GM12878 (cell line): ENCODE measurements around the gene TMEM181. TPM values are rescaled to one million over a fixed set of nuclear protein-coding genes. Genes with fewer than 3 reads are reported as not detected.

Source experiments
- ATAC-seq: fragments of 200-7000 bp; cut with Tn5 transposase; 3 replicates; pipeline ENCODE4 v1.9.1; 2020; ENCODE audit warnings: mild to moderate bottlenecking, moderate library complexity
- BruUV-seq: library from RNA; stranded (reverse); fragments of 400-500 nt; replicated peaks from 2 replicates; lab custom pipeline; 2021; lab: Mats Ljungman, UMichigan
- CTCF ChIA-PET: fragments of 300-600 bp; sonication (Branson Sonifier 250); formaldehyde crosslinking; extraction: SDS; loops from one replicate; lab custom pipeline; 2021; ENCODE audit warnings: inconsistent platforms; lab: Yijun Ruan, JAX
- POLR2A ChIA-PET: fragments of 350-600 bp; formaldehyde crosslinking; extraction: SDS; loops from one replicate; lab custom pipeline; 2021; ENCODE audit warnings: inconsistent platforms; lab: Charles Lee
- RAD21 ChIA-PET: fragments of 300-600 bp; sonication (Branson Sonifier 250); formaldehyde crosslinking; loops from one replicate; lab custom pipeline; 2023; ENCODE audit warnings: antibody characterized with exemption; ENCODE audit not compliant: unreplicated experiment; lab: Charles Lee
- SMC1A ChIA-PET: fragments of 300-600 bp; sonication (Branson Sonifier 250); formaldehyde crosslinking; loops from one replicate; lab custom pipeline; 2023; ENCODE audit not compliant: unreplicated experiment, uncharacterized antibody; lab: Charles Lee
- DNase-seq: peaks from one replicate; pipeline ENCODE4 v3.0.0-alpha.2; 2011; ENCODE audit warnings: low read depth, low spot score
- FAIRE-seq: peaks from 3 replicates; lab custom pipeline; 2011; peaks lifted over from hg19 to GRCh38; lab: Jason Lieb, UNC
- H2AFZ ChIP-seq: 2 replicates; pipeline ENCODE4 v1.6.0; 2011; ENCODE audit warnings: low read depth, low read length, control low read depth; ENCODE audit not compliant: control insufficient read depth
- H3K27ac ChIP-seq: 2 replicates; pipeline ENCODE4 v1.5.1; 2011; ENCODE audit warnings: control low read depth; ENCODE audit not compliant: control insufficient read depth, insufficient read depth
- H3K27me3 ChIP-seq, 2 experiments: replicated peaks in 1 of 2; 2 replicates each; pipeline versions ENCODE4 v1.6.0 to v1.6.1; 2011; ENCODE audit warnings: low read length in 1 of 2; ENCODE audit not compliant: control insufficient read depth in 2 of 2, insufficient read depth in 2 of 2
- H3K36me3 ChIP-seq, 2 experiments: 2 replicates each; pipeline ENCODE4 v1.5.1; 2011; ENCODE audit warnings: low read length in 1 of 2; ENCODE audit not compliant: control insufficient read depth in 2 of 2, insufficient read depth in 2 of 2
- H3K4me1 ChIP-seq: 2 replicates; pipeline ENCODE4 v1.6.1; 2011; ENCODE audit warnings: mild to moderate bottlenecking, low read length, moderate library complexity, mixed read lengths; ENCODE audit not compliant: control insufficient read depth, insufficient read depth
- H3K4me2 ChIP-seq: 2 replicates; pipeline ENCODE4 v1.6.0; 2011; ENCODE audit warnings: control low read depth; ENCODE audit not compliant: control insufficient read depth, insufficient read depth
- H3K4me3 ChIP-seq: fragments of 200-600 bp; sonication (generic); 2 replicates; pipeline ENCODE4 v1.5.1; 2016
- H3K79me2 ChIP-seq: 2 replicates; pipeline ENCODE4 v1.6.0; 2011; ENCODE audit warnings: low read length; ENCODE audit not compliant: control insufficient read depth, insufficient read depth
- H3K9ac ChIP-seq: 2 replicates; pipeline ENCODE4 v1.8.0; 2011; ENCODE audit warnings: low read length, control low read depth, mixed read lengths; ENCODE audit not compliant: control insufficient read depth, insufficient read depth
- H3K9me3 ChIP-seq: replicated peaks from 3 replicates; pipeline ENCODE4 v1.5.1; 2011; ENCODE audit warnings: mild to moderate bottlenecking, low read length; ENCODE audit not compliant: control insufficient read depth, insufficient read depth
- H4K20me1 ChIP-seq: 2 replicates; pipeline ENCODE4 v1.6.0; 2011; ENCODE audit not compliant: control insufficient read depth, insufficient read depth
- ATF3 ChIP-seq: IDR thresholded peaks from 2 replicates; pipeline ENCODE4 v1.6.1; 2011; ENCODE audit warnings: low read depth, mild to moderate bottlenecking, low read length, moderate library complexity, borderline replicate concordance; ENCODE audit errors: extremely low read depth
- CHD2 ChIP-seq: IDR thresholded peaks from 2 replicates; pipeline ENCODE4 v1.6.1; 2011; ENCODE audit warnings: low read depth, low read length, improper control_type of control experiment, borderline replicate concordance
- E2F8 ChIP-seq: fragments of 450-650 bp; IDR thresholded peaks from 2 replicates; pipeline ENCODE4 v1.6.1; 2018; ENCODE audit warnings: mild to moderate bottlenecking, low read depth, moderate library complexity; ENCODE audit not compliant: partially characterized antibody
- FOXK2 ChIP-seq: fragments of 450-650 bp; IDR thresholded peaks from 2 replicates; pipeline ENCODE4 v1.6.1; 2017; ENCODE audit warnings: mild to moderate bottlenecking, moderate library complexity
- KAT2A ChIP-seq: conservative IDR thresholded peaks from 2 replicates; pipeline ENCODE4 v1.6.1; 2011; ENCODE audit warnings: low read depth, low read length; ENCODE audit not compliant: control insufficient read depth
- KLF5 ChIP-seq: fragments of 450-650 bp; IDR thresholded peaks from 2 replicates; pipeline ENCODE4 v1.6.1; 2014; ENCODE audit warnings: mild to moderate bottlenecking; ENCODE audit not compliant: partially characterized antibody
- NFXL1 ChIP-seq: fragments of 450-650 bp; IDR thresholded peaks from 2 replicates; pipeline ENCODE4 v1.6.1; 2017; ENCODE audit warnings: antibody characterized with exemption, mild to moderate bottlenecking, borderline replicate concordance
- NFYB ChIP-seq: IDR thresholded peaks from 2 replicates; pipeline ENCODE4 v1.6.1; 2011; ENCODE audit warnings: low read depth, mild to moderate bottlenecking, low read length, improper control_type of control experiment, moderate library complexity; ENCODE audit not compliant: insufficient read depth
- POLR2A ChIP-seq: IDR thresholded peaks from 2 replicates; pipeline ENCODE4 v1.6.1; 2011; ENCODE audit warnings: low read depth, mild to moderate bottlenecking, low read length
- POLR2AphosphoS2 ChIP-seq: IDR thresholded peaks from 2 replicates; pipeline ENCODE4 v1.6.1; 2011; ENCODE audit warnings: low read depth, mild to moderate bottlenecking, low read length, improper control_type of control experiment, moderate library complexity
- RBBP5 ChIP-seq: fragments of 200-600 bp; sonication (generic); conservative IDR thresholded peaks from 2 replicates; pipeline ENCODE4 v1.6.1; 2016
- SPI1 ChIP-seq: IDR thresholded peaks from 2 replicates; pipeline ENCODE4 v1.6.1; 2011; ENCODE audit warnings: low read depth, mild to moderate bottlenecking, low read length, moderate library complexity, borderline replicate concordance; ENCODE audit not compliant: insufficient read depth
- ZNF592 ChIP-seq: fragments of 450-650 bp; IDR thresholded peaks from 2 replicates; pipeline ENCODE4 v1.6.1; 2017; ENCODE audit warnings: mild to moderate bottlenecking, moderate library complexity
- WGBS: methylation state at CpG from one replicate; pipeline ENCODE4 v1.1.6; 2016; ENCODE audit warnings: low lambda C conversion rate; ENCODE audit not compliant: insufficient replicate concordance, insufficient coverage; ENCODE audit errors: missing lambda C conversion rate; 5-methylcytosine and 5-hydroxymethylcytosine counted together
- in situ Hi-C: fragments of 300-500 bp; cut with MboI; formaldehyde crosslinking; loops from 9 replicates; pipeline ENCODE4 v1.14.3; 2018; ENCODE audit warnings: mixed read lengths
- intact Hi-C: fragments of 100-400 bp; cut with micrococcal nuclease; formaldehyde crosslinking; loops from one replicate; pipeline ENCODE4 v1.14.2; 2022; ENCODE audit not compliant: unreplicated experiment
- polyA plus RNA-seq, 11 experiments: library from polyadenylated mRNA; depleted of rRNA in 4 of 11; unstranded in 6 of 11; stranded (reverse) in 5 of 11; fragments of >200 nt; fragmentation: Nextera tagmentation in 4 of 11; fragmentation: Illumina TruSeq in 1 of 11; extraction: Ambion mirVana in 4 of 11; extraction: Trizol in 1 of 11; gene quantifications; 1 replicate in 1 of 11; 2 replicates in 10 of 11; pipeline versions ENCODE4 v1.2.1 to v1.2.3, GENCODE V29; 2011 to 2016; ENCODE audit warnings: inconsistent platforms in 2 of 11, missing spikeins in 2 of 11, low read depth in 1 of 11
- total RNA-seq, 4 experiments: library from RNA; depleted of rRNA in 3 of 4; stranded (reverse); fragments of >200 nt in 3 of 4; fragmentation: Illumina TruSeq in 1 of 4; extraction: Trizol in 1 of 4; gene quantifications; 2 replicates each; pipeline versions ENCODE4 v1.2.1 to v1.2.3, GENCODE V29; 2013 to 2021

The TMEM181 gene
- total and polyA plus RNA-seq, 10 of the 15 experiments (the other 5 are each of a cell fraction or from before 2014, with no cell fraction given): 1.5 to 7.9 (median 5.2) TPM

- no peak for DNase-seq
- ChIA-PET RAD21 (interaction anchor here (0.6 kb wide), 1 partner anchor 271 kb away, joined by 3 read pairs; no protein-coding TSS in a partner anchor), POLR2A (interaction anchor here (0.7 to 0.8 kb wide), 2 partner anchors 8 to 10 kb away, joined by 3 to 4 read pairs; no protein-coding TSS in a partner anchor), SMC1A (no interaction called here), CTCF (interaction anchor here (0.6 kb wide), 1 partner anchor 424 kb away, joined by 3 read pairs; no protein-coding TSS in a partner anchor)
- H4K20me1 ChIP-seq: no peaks in the 10 kb centered on the region
- H3K9me3 ChIP-seq: no peaks in the 10 kb centered on the region
- H3K27ac ChIP-seq: no peak overlapping the region
- no peak for ATAC-seq
- H3K36me3 ChIP-seq: no peaks in the 10 kb centered on the region
- no peaks in the 10 kb centered on the region for H3K27me3 ChIP-seq
- in situ Hi-C loops: no loop called here
- no peak for FAIRE-seq
- H3K9ac ChIP-seq: no peak overlapping the region
- no peaks in the 10 kb centered on the region for H3K4me1 ChIP-seq
- no peak overlapping the region for H3K4me3 ChIP-seq
- no peaks in the 10 kb centered on the region for H3K79me2 ChIP-seq
- BruUV-seq: no TSS peak
- intact Hi-C loops: no loop called here
- H2AFZ ChIP-seq: no peak overlapping the region
- WGBS: 66% methylated on average over 9 of the region's 9 CpGs
- H3K4me2 ChIP-seq: no peak overlapping the region
- TF ChIP-seq ZNF592 (no peak), NFXL1 (no peak), RBBP5 (no peak), KAT2A (no peak), CHD2 (no peak), POLR2A (no peak), E2F8 (no peak), KLF5 (no peak), NFYB (no peak), ATF3 (no peak), SPI1 (no peak), POLR2AphosphoS2 (no peak), FOXK2 (no peak)
These were observed 11.3 kb upstream of the TMEM181 start for GRCh38 chr6:158548418-158549161.
